MCF 10A (cell line): ENCODE measurements around the gene ZCCHC24. TPM values are rescaled to one million over a fixed set of nuclear protein-coding genes. Genes with fewer than 3 reads are reported as not detected.
A peak's percentile ranks its signal among the peaks of the same experiment; 100 is the strongest.
"Not testable (repeated sequence)": the region's sequence is repeated elsewhere in the genome, so short reads cannot be mapped to it uniquely, and the experiment has no call there.

Experiments used
- BruUV-seq: library from RNA; stranded (reverse); fragments of 400-500 nt; replicated peaks from 2 replicates; lab custom pipeline; 2021; lab: Mats Ljungman, UMichigan
- CTCF ChIA-PET: fragments of 300-600 bp; sonication (Branson Sonifier 250); formaldehyde crosslinking; extraction: SDS; loops from one replicate; lab custom pipeline; 2021; ENCODE audit warnings: antibody characterized with exemption, inconsistent platforms; lab: Yijun Ruan, JAX
- POLR2A ChIA-PET: fragments of 300-600, 350-650 bp; sonication (Branson Sonifier 250); formaldehyde crosslinking; extraction: SDS; loops from one replicate; lab custom pipeline; 2020; ENCODE audit warnings: antibody characterized with exemption, inconsistent platforms; lab: Yijun Ruan, JAX
- DNase-seq: peaks from one replicate; pipeline ENCODE4 v3.0.0-alpha.2; 2018; ENCODE audit not compliant: unreplicated experiment
- H3K27ac Mint-ChIP-seq: one replicate; pipeline ENCODE4 v1.8.0; 2022; ENCODE audit warnings: mild to moderate bottlenecking, low read depth, mixed read lengths; ENCODE audit not compliant: unreplicated experiment
- H3K27me3 Mint-ChIP-seq: one replicate; pipeline ENCODE4 v1.8.0; 2022; ENCODE audit warnings: mixed read lengths; ENCODE audit not compliant: insufficient read depth, unreplicated experiment
- H3K36me3 Mint-ChIP-seq: one replicate; pipeline ENCODE4 v1.8.0; 2022; ENCODE audit warnings: mild to moderate bottlenecking, moderate library complexity, mixed read lengths; ENCODE audit not compliant: insufficient read depth, unreplicated experiment
- H3K4me1 Mint-ChIP-seq: one replicate; pipeline ENCODE4 v1.8.0; 2022; ENCODE audit warnings: mixed read lengths; ENCODE audit not compliant: insufficient read depth, unreplicated experiment
- H3K4me3 Mint-ChIP-seq: one replicate; pipeline ENCODE4 v1.8.0; 2022; ENCODE audit warnings: mild to moderate bottlenecking, moderate library complexity, mixed read lengths; ENCODE audit not compliant: unreplicated experiment
- H3K9me3 Mint-ChIP-seq: one replicate; pipeline ENCODE4 v1.8.0; 2022; ENCODE audit warnings: mixed read lengths; ENCODE audit not compliant: unreplicated experiment
- CTCF ChIP-seq: fragments of 200-600 bp; IDR thresholded peaks from one replicate; pipeline ENCODE4 v1.8.0; 2022; ENCODE audit warnings: antibody characterized with exemption, mild to moderate bottlenecking; ENCODE audit not compliant: unreplicated experiment
- intact Hi-C: fragments of 100-400 bp; cut with micrococcal nuclease; formaldehyde crosslinking; loops from 2 replicates; pipeline ENCODE4 v1.14.1; 2022
- total RNA-seq: library from RNA; stranded (reverse); gene quantifications from 2 replicates; pipeline ENCODE4 v1.2.3, GENCODE V29; 2022

ZCCHC24 gene
- total RNA-seq, 1 experiment from 2014 or later: 2.8 TPM

GRCh38 chr10:79447911-79448731 lies 2.7 kb upstream of the ZCCHC24 start:
- intact Hi-C loops: no loop called here
- H3K27ac Mint-ChIP-seq: no peak overlapping the region
- no TSS peak for BruUV-seq
- DNase-seq: no peak
- H3K4me3 Mint-ChIP-seq: no peak overlapping the region
- H3K36me3 Mint-ChIP-seq: no peaks in the 10 kb centered on the region
- ChIA-PET CTCF (interaction anchor here (1.5 to 2.0 kb wide), 2 partner anchors 20 to 74 kb away, joined by 4 to 7 read pairs; no protein-coding TSS in a partner anchor), POLR2A (no interaction called here)
- TF ChIP-seq CTCF: no peak
- H3K4me1 Mint-ChIP-seq: peaks cover 21% of the 10 kb centered on the region
- no peaks in the 10 kb centered on the region for H3K27me3 Mint-ChIP-seq
- H3K9me3 Mint-ChIP-seq: no peaks in the 10 kb centered on the region

- H3K27me3 Mint-ChIP-seq, BruUV-seq, intact Hi-C loops, POLR2A ChIA-PET, H3K27ac Mint-ChIP-seq, H3K9me3 Mint-ChIP-seq, H3K4me3 Mint-ChIP-seq, DNase-seq, H3K36me3 Mint-ChIP-seq: not testable (repeated sequence)
- CTCF ChIA-PET: interaction anchor here (0.8 to 2.0 kb wide), 2 partner anchors 73 kb away, joined by 3 to 7 read pairs; no protein-coding TSS in a partner anchor
- peaks cover 21% of the 10 kb centered on the region for H3K4me1 Mint-ChIP-seq
Measured at GRCh38 chr10:79447249-79447648, 1.8 kb upstream of the ZCCHC24 start.

GRCh38 chr10:79446758-79447084 lies 1.3 kb upstream of the ZCCHC24 start:
- Mint-ChIP-seq H3K4me1 (peaks cover 21% of the 10 kb centered on the region), H3K36me3 (no peaks in the 10 kb centered on the region), H3K27ac (no peak overlapping the region), H3K27me3 (no peaks in the 10 kb centered on the region), H3K9me3 (no peaks in the 10 kb centered on the region), H3K4me3 (no peak overlapping the region)
- ChIA-PET POLR2A (no interaction called here), CTCF (interaction anchor here (0.8 kb wide), 1 partner anchor 72 kb away, joined by 3 read pairs; no protein-coding TSS in a partner anchor)
- BruUV-seq: no TSS peak
- no peak for TF ChIP-seq CTCF
- intact Hi-C loops: no loop called here
- DNase-seq: no peak

- peaks cover 22% of the 10 kb centered on the region for H3K4me1 Mint-ChIP-seq
- intact Hi-C loops: no loop called here
Measured at GRCh38 chr10:79445977-79446757, 743 bp upstream of the ZCCHC24 start.

More at GRCh38 chr10:79445977-79446757, 743 bp upstream of the ZCCHC24 start:
- POLR2A ChIA-PET: interaction anchor here (1.0 kb wide), 1 partner anchor 9 kb away, joined by 12 read pairs; no protein-coding TSS in a partner anchor
- Mint-ChIP-seq H3K27ac (peak overlapping the region; percentile 44), H3K27me3 (no peaks in the 10 kb centered on the region), H3K9me3 (no peaks in the 10 kb centered on the region), H3K4me3 (peak overlapping the region; percentile 72), H3K36me3 (no peaks in the 10 kb centered on the region)
- TF ChIP-seq CTCF: no peak
- no TSS peak for BruUV-seq
- CTCF ChIA-PET: interaction anchor here (0.8 to 1.9 kb wide), 2 partner anchors 22 to 72 kb away, joined by 3 to 7 read pairs; no protein-coding TSS in a partner anchor
- DNase-seq: no peak
